Neural cell (in vitro differentiated cells): ENCODE results near the gene HOXA3. TPM values are rescaled to one million over a fixed set of nuclear protein-coding genes. Genes with fewer than 3 reads are reported as not detected.

Experiments
- H2AFZ ChIP-seq: fragments of 200-600, 300-800 bp; sonication (generic), shearing (Covaris generic); 2 replicates; pipeline ENCODE4 v1.6.0; 2014; ENCODE audit warnings: low read depth, mild to moderate bottlenecking, antibody characterized with exemption, low read length, moderate library complexity
- H3F3A ChIP-seq: fragments of 200-600 bp; shearing (Covaris generic); 2 replicates; pipeline ENCODE4 v1.6.1; 2016; ENCODE audit warnings: mild to moderate bottlenecking, moderate library complexity, mixed read lengths, antibody characterized with exemption, low read length; ENCODE audit not compliant: insufficient read depth, poor library complexity, severe bottlenecking
- H3K27ac ChIP-seq: fragments of 200-600, 300-800 bp; sonication (generic), shearing (Covaris generic); 2 replicates; pipeline ENCODE4 v1.5.1; 2014; ENCODE audit warnings: mild to moderate bottlenecking, low read length, moderate library complexity
- H3K27me3 ChIP-seq: fragments of 300-800, 200-600 bp; sonication (generic), shearing (Covaris generic); 2 replicates; pipeline ENCODE4 v1.6.0; 2014; ENCODE audit warnings: mild to moderate bottlenecking, low read depth, low read length, moderate library complexity; ENCODE audit not compliant: insufficient read depth
- H3K36me3 ChIP-seq: fragments of 300-800, 200-600 bp; sonication (generic), shearing (Covaris generic); 2 replicates; pipeline ENCODE4 v1.5.1; 2014; ENCODE audit warnings: mild to moderate bottlenecking, antibody characterized with exemption, low read length, moderate library complexity; ENCODE audit not compliant: insufficient read depth
- H3K4me2 ChIP-seq: fragments of 300-800, 200-600 bp; sonication (generic), shearing (Covaris generic); 2 replicates; pipeline ENCODE4 v1.6.0; 2014; ENCODE audit warnings: mild to moderate bottlenecking, low read length
- H3K4me3 ChIP-seq: fragments of 300-800, 200-600 bp; sonication (generic), shearing (Covaris generic); 2 replicates; pipeline ENCODE4 v1.5.1; 2014; ENCODE audit warnings: mild to moderate bottlenecking, low read length, moderate library complexity
- H3K79me2 ChIP-seq: fragments of 200-600 bp; shearing (Covaris generic); replicated peaks from 2 replicates; pipeline ENCODE4 v1.6.0; 2014; ENCODE audit warnings: mild to moderate bottlenecking, low read length, moderate library complexity; ENCODE audit not compliant: insufficient read depth
- H3K9ac ChIP-seq: fragments of 300-800, 200-600 bp; sonication (generic), shearing (Covaris generic); 2 replicates; pipeline ENCODE4 v1.6.1; 2016; ENCODE audit warnings: mild to moderate bottlenecking, low read length, mixed read lengths
- H3K9me2 ChIP-seq: fragments of 200-600 bp; shearing (Covaris generic); 2 replicates; pipeline ENCODE4 v1.6.1; 2016; ENCODE audit warnings: mild to moderate bottlenecking, low read length, mixed read lengths; ENCODE audit not compliant: insufficient read depth
- H3K9me3 ChIP-seq: fragments of 200-600, 300-800 bp; sonication (generic), shearing (Covaris generic); 2 replicates; pipeline ENCODE4 v1.6.1; 2016; ENCODE audit warnings: mild to moderate bottlenecking, mixed run types, low read length, moderate library complexity, mixed read lengths
- H4K20me1 ChIP-seq: fragments of 200-600 bp; shearing (Covaris generic); 2 replicates; pipeline ENCODE4 v1.6.1; 2016; ENCODE audit warnings: mild to moderate bottlenecking, mixed run types; ENCODE audit not compliant: insufficient read depth
- EP300 ChIP-seq: fragments of 450-650 bp; conservative IDR thresholded peaks from 2 replicates; pipeline ENCODE4 v1.6.1; 2014; ENCODE audit warnings: antibody characterized with exemption, mild to moderate bottlenecking, moderate library complexity; ENCODE audit not compliant: poor library complexity, severe bottlenecking
- EZH2 ChIP-seq: fragments of 200-600, 300-800 bp; shearing (Covaris generic), sonication (generic); IDR thresholded peaks from 2 replicates; pipeline ENCODE4 v1.6.1; 2014; ENCODE audit warnings: antibody characterized with exemption, low read length, borderline replicate concordance, mild to moderate bottlenecking; ENCODE audit not compliant: insufficient read depth, poor library complexity, severe bottlenecking
- MXI1 ChIP-seq: fragments of 450-650 bp; conservative IDR thresholded peaks from 2 replicates; pipeline ENCODE4 v1.6.1; 2014; ENCODE audit warnings: antibody characterized with exemption, mild to moderate bottlenecking; ENCODE audit not compliant: poor library complexity, severe bottlenecking
- POLR2AphosphoS5 ChIP-seq: IDR thresholded peaks from 2 replicates; pipeline ENCODE4 v1.6.1; 2012
- RAD21 ChIP-seq: fragments of 450-650 bp; conservative IDR thresholded peaks from 2 replicates; pipeline ENCODE4 v1.6.1; 2014; ENCODE audit warnings: antibody characterized with exemption, mild to moderate bottlenecking, moderate library complexity
- SMC3 ChIP-seq: fragments of 450-650 bp; conservative IDR thresholded peaks from 2 replicates; pipeline ENCODE4 v1.6.1; 2014; ENCODE audit warnings: antibody characterized with exemption, mild to moderate bottlenecking, moderate library complexity; ENCODE audit not compliant: poor library complexity
- TAF1 ChIP-seq: IDR thresholded peaks from 2 replicates; pipeline ENCODE4 v1.6.1; 2012; ENCODE audit warnings: low read depth
- polyA plus RNA-seq: library from polyadenylated mRNA; depleted of rRNA; stranded (reverse); fragments of >200 nt; gene quantifications from 2 replicates; pipeline ENCODE4 v1.2.3, GENCODE V29; 2014
- TF ChIP-seq, protein P1 (sequence below): IDR thresholded peaks from 2 replicates; pipeline ENCODE4 v1.6.1; 2012; ENCODE audit warnings: borderline replicate concordance
- TF ChIP-seq, protein P2 (sequence below): fragments of 450-650 bp; IDR thresholded peaks from 2 replicates; pipeline ENCODE4 v1.5.1; 2014; ENCODE audit warnings: antibody characterized with exemption, mild to moderate bottlenecking, moderate library complexity; ENCODE audit not compliant: poor library complexity, severe bottlenecking

The HOXA3 gene
- polyA plus RNA-seq, 1 donor from 2014 or later, result not detected

DNA sequence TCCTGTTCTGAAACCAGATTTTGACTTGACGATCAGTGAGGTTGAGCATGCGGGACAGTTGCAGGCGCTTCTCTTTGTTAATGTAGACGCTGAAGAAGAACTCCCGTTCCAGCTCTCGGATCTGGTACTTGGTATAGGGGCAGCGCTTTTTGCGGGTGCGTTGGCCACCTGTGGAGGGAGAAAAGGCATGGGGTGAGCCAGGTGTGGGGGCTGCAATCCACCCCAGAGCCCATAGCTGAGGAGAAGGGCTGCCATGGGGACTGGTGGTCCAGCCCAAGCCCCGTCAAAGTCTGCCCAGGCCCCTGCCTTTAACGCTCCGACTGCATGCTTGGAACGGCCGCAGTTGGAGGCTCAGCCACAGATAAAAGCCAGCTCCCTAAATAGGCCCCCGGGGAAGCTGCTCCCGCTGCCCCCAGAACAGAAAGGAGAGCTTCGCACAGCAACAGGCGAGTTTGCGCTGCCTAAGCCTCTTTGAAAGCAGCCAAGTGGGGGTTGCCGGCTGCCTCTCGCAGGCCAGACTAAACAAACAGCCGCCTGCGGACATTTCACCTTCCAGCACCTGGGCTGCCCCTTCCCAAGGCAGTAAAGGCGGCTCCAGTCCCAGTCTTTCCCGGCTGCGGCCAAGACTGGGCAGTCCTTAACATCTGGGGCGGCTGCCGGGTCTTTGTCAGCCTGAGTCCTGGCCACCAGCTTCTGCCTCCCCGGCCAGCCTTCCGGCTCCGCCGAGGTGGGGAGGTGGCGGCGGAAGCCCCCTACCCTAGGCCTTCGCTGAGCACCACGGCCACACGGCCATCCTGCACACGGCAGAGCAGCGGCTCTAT, 30.7 kb upstream of the HOXA3 start:
- H3F3A ChIP-seq, result no peaks in the 10 kb centered on the region
- no peak overlapping the region for H3K27ac ChIP-seq
- no peaks in the 10 kb centered on the region for H3K79me2 ChIP-seq

DNA sequence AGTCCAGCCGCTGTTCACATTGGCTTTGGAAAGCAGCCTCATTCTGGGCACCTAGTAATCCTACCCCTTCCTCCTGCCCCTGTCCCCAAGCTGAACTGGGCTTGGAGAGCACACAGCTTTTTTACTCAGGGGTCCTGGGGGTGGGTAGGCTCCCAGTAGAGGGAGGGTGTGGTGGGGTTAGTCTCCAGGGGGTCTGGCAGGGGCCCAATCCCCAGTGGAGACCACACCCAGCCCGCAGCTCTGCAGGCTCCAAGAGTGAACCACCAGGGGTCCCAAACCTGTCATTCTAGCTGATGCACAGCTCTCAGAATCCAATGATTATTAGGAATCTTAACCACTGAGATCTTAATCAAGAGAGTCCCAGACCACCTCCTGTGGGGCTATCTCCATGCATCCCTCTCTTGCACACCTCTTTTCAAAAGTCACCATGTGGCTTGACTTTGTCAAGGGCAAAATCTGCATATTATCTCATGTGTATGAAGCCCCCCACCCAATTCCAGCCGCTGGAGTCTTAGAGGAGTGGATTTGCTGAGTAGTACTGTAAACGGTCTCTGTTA, 30.0 kb upstream of the HOXA3 start:
- H3K9me3 ChIP-seq, result peaks cover 14% of the 10 kb centered on the region
- H3K9me2 ChIP-seq, result no peaks in the 10 kb centered on the region
- no peaks in the 10 kb centered on the region for H3K79me2 ChIP-seq
- H3K27ac ChIP-seq, result no peak overlapping the region
- H3K4me2 ChIP-seq, result no peak overlapping the region
- TF ChIP-seq, protein P1, sequence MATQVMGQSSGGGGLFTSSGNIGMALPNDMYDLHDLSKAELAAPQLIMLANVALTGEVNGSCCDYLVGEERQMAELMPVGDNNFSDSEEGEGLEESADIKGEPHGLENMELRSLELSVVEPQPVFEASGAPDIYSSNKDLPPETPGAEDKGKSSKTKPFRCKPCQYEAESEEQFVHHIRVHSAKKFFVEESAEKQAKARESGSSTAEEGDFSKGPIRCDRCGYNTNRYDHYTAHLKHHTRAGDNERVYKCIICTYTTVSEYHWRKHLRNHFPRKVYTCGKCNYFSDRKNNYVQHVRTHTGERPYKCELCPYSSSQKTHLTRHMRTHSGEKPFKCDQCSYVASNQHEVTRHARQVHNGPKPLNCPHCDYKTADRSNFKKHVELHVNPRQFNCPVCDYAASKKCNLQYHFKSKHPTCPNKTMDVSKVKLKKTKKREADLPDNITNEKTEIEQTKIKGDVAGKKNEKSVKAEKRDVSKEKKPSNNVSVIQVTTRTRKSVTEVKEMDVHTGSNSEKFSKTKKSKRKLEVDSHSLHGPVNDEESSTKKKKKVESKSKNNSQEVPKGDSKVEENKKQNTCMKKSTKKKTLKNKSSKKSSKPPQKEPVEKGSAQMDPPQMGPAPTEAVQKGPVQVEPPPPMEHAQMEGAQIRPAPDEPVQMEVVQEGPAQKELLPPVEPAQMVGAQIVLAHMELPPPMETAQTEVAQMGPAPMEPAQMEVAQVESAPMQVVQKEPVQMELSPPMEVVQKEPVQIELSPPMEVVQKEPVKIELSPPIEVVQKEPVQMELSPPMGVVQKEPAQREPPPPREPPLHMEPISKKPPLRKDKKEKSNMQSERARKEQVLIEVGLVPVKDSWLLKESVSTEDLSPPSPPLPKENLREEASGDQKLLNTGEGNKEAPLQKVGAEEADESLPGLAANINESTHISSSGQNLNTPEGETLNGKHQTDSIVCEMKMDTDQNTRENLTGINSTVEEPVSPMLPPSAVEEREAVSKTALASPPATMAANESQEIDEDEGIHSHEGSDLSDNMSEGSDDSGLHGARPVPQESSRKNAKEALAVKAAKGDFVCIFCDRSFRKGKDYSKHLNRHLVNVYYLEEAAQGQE, result no peak
- TF ChIP-seq SMC3 (no peak), MXI1 (no peak), TAF1 (no peak), EP300 (no peak), EZH2 (no peak), RAD21 (no peak), POLR2AphosphoS5 (no peak)
- TF ChIP-seq, protein P2, sequence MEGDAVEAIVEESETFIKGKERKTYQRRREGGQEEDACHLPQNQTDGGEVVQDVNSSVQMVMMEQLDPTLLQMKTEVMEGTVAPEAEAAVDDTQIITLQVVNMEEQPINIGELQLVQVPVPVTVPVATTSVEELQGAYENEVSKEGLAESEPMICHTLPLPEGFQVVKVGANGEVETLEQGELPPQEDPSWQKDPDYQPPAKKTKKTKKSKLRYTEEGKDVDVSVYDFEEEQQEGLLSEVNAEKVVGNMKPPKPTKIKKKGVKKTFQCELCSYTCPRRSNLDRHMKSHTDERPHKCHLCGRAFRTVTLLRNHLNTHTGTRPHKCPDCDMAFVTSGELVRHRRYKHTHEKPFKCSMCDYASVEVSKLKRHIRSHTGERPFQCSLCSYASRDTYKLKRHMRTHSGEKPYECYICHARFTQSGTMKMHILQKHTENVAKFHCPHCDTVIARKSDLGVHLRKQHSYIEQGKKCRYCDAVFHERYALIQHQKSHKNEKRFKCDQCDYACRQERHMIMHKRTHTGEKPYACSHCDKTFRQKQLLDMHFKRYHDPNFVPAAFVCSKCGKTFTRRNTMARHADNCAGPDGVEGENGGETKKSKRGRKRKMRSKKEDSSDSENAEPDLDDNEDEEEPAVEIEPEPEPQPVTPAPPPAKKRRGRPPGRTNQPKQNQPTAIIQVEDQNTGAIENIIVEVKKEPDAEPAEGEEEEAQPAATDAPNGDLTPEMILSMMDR, result no peak
- no peaks in the 10 kb centered on the region for H3F3A ChIP-seq
- H3K27me3 ChIP-seq, result peaks cover 100% of the 10 kb centered on the region
- H4K20me1 ChIP-seq, result no peaks in the 10 kb centered on the region
- no peak overlapping the region for H3K9ac ChIP-seq
- H3K36me3 ChIP-seq, result no peaks in the 10 kb centered on the region
- H3K4me3 ChIP-seq, result no peak overlapping the region
- H2AFZ ChIP-seq, result no peak overlapping the region

More for the DNA sequence above, 30.7 kb upstream of the HOXA3 start:
- Histone ChIP-seq H3K9me3 (peaks cover 14% of the 10 kb centered on the region), H3K9ac (no peak overlapping the region), H3K4me2 (no peak overlapping the region), H3K27me3 (peaks cover 100% of the 10 kb centered on the region), H3K9me2 (no peaks in the 10 kb centered on the region), H3K36me3 (no peaks in the 10 kb centered on the region), H3K4me3 (no peak overlapping the region), H4K20me1 (no peaks in the 10 kb centered on the region), H2AFZ (no peak overlapping the region)
- TF ChIP-seq EZH2 (peak; percentile 84), RAD21 (no peak)
